ENCODE measurements around the gene SH2D5.
A peak's percentile ranks its signal among the peaks of the same experiment; 100 is the strongest.

Gene SH2D5

GRCh38 chr1:20712215-20712577 lies 20.3 kb downstream of the SH2D5 start:
- Histone ChIP-seq H4K8ac (ENCODE audit: low read depth, low read length) (no peak overlapping the region), H2BK5ac (ENCODE audit: low read depth, low read length, poor library complexity) (no peak overlapping the region), H3K4me2 (ENCODE audit: low read length) (no peak overlapping the region), H3K4me1 (ENCODE audit: control insufficient read depth in 1 of 2, insufficient read depth in 2 of 2, low read length in 2 of 2) (peaks cover 1% of the 10 kb centered on the region in 2 experiments), H2AFZ (ENCODE audit: insufficient read depth, low read length, poor library complexity) (no peak overlapping the region), H3K14ac (ENCODE audit: low read length) (no peak overlapping the region), H3K79me2 (ENCODE audit: control insufficient read depth, insufficient read depth, low read length, poor library complexity) (no peaks in the 10 kb centered on the region), H3K79me1 (ENCODE audit: low read length) (peaks cover under 1% of the 10 kb centered on the region), H3K4me3 (ENCODE audit: low read depth, low read length) (no peak overlapping the region), H4K91ac (ENCODE audit: low read depth, low read length) (no peak overlapping the region), H3K27me3 (ENCODE audit: insufficient read depth, low read length) (no peaks in the 10 kb centered on the region), H3K18ac (ENCODE audit: low read length) (no peak overlapping the region), H3K9ac (ENCODE audit: low read length) (no peak overlapping the region), H2BK12ac (ENCODE audit: low read length) (no peak overlapping the region), H3K27ac (ENCODE audit: low read depth, low read length) (no peak overlapping the region), H2BK120ac (ENCODE audit: insufficient read depth, low read length, poor library complexity) (no peak overlapping the region), H3K23ac (ENCODE audit: low read length) (no peak overlapping the region), H4K12ac (ENCODE audit: low read depth, low read length) (no peak overlapping the region), H3K36me3 (ENCODE audit: control insufficient read depth in 1 of 2, insufficient read depth in 2 of 2, low read length in 2 of 2) (no peaks in the 10 kb centered on the region), H2AK5ac (ENCODE audit: low read length) (no peak overlapping the region), H3K9me3 (ENCODE audit: insufficient read depth, low read depth, low read length) (peaks cover 3% of the 10 kb centered on the region), H3K4ac (ENCODE audit: low read depth, low read length) (no peak overlapping the region)
- no peak for DNase-seq
- WGBS (ENCODE audit: extremely low coverage, insufficient coverage, insufficient read length), result no CpG with 5 or more reads among the region's 6 CpGs

GRCh38 chr1:20711285-20712214 lies 21.0 kb downstream of the SH2D5 start:
- Histone ChIP-seq H3K79me2 (ENCODE audit: control insufficient read depth, insufficient read depth, low read length, poor library complexity) (no peaks in the 10 kb centered on the region), H3K27ac (ENCODE audit: low read depth, low read length) (no peak overlapping the region), H3K79me1 (ENCODE audit: low read length) (no peaks in the 10 kb centered on the region), H3K23ac (ENCODE audit: low read length) (no peak overlapping the region), H3K36me3 (ENCODE audit: control insufficient read depth in 1 of 2, insufficient read depth in 2 of 2, low read length in 2 of 2) (no peaks in the 10 kb centered on the region), H3K4me2 (ENCODE audit: low read length) (no peak overlapping the region), H3K27me3 (ENCODE audit: insufficient read depth, low read length) (no peaks in the 10 kb centered on the region), H4K12ac (ENCODE audit: low read depth, low read length) (no peak overlapping the region), H3K18ac (ENCODE audit: low read length) (no peak overlapping the region), H3K4me1 (ENCODE audit: control insufficient read depth in 1 of 2, insufficient read depth in 2 of 2, low read length in 2 of 2) (no peaks in the 10 kb centered on the region), H3K4me3 (ENCODE audit: low read depth, low read length) (no peak overlapping the region), H2BK12ac (ENCODE audit: low read length) (no peak overlapping the region), H2AK5ac (ENCODE audit: low read length) (no peak overlapping the region), H3K9ac (ENCODE audit: low read length) (no peak overlapping the region), H2BK5ac (ENCODE audit: low read depth, low read length, poor library complexity) (no peak overlapping the region), H4K91ac (ENCODE audit: low read depth, low read length) (no peak overlapping the region), H3K4ac (ENCODE audit: low read depth, low read length) (no peak overlapping the region), H2AFZ (ENCODE audit: insufficient read depth, low read length, poor library complexity) (no peak overlapping the region), H3K9me3 (ENCODE audit: insufficient read depth, low read depth, low read length) (peaks cover 3% of the 10 kb centered on the region), H3K14ac (ENCODE audit: low read length) (no peak overlapping the region), H2BK120ac (ENCODE audit: insufficient read depth, low read length, poor library complexity) (no peak overlapping the region), H4K8ac (ENCODE audit: low read depth, low read length) (no peak overlapping the region)
- WGBS (ENCODE audit: extremely low coverage, insufficient coverage, insufficient read length), result no CpG with 5 or more reads among the region's 29 CpGs
- DNase-seq, result no peak

GRCh38 chr1:20710469-20711284 lies 21.8 kb downstream of the SH2D5 start:
- Histone ChIP-seq H3K9me3 (ENCODE audit: insufficient read depth, low read depth, low read length) (peaks cover 3% of the 10 kb centered on the region), H3K4me3 (ENCODE audit: low read depth, low read length) (no peak overlapping the region), H2BK5ac (ENCODE audit: low read depth, low read length, poor library complexity) (no peak overlapping the region), H3K79me2 (ENCODE audit: control insufficient read depth, insufficient read depth, low read length, poor library complexity) (no peaks in the 10 kb centered on the region), H4K12ac (ENCODE audit: low read depth, low read length) (no peak overlapping the region), H3K36me3 (ENCODE audit: control insufficient read depth in 1 of 2, insufficient read depth in 2 of 2, low read length in 2 of 2) (no peaks in the 10 kb centered on the region), H3K27me3 (ENCODE audit: insufficient read depth, low read length) (no peaks in the 10 kb centered on the region), H3K14ac (ENCODE audit: low read length) (no peak overlapping the region), H3K27ac (ENCODE audit: low read depth, low read length) (no peak overlapping the region), H3K9ac (ENCODE audit: low read length) (no peak overlapping the region), H4K8ac (ENCODE audit: low read depth, low read length) (no peak overlapping the region), H3K23ac (ENCODE audit: low read length) (no peak overlapping the region), H2AK5ac (ENCODE audit: low read length) (no peak overlapping the region), H2BK12ac (ENCODE audit: low read length) (no peak overlapping the region), H3K4ac (ENCODE audit: low read depth, low read length) (no peak overlapping the region), H2AFZ (ENCODE audit: insufficient read depth, low read length, poor library complexity) (no peak overlapping the region), H4K91ac (ENCODE audit: low read depth, low read length) (no peak overlapping the region), H3K4me1 (ENCODE audit: control insufficient read depth in 1 of 2, insufficient read depth in 2 of 2, low read length in 2 of 2) (no peaks in the 10 kb centered on the region), H3K79me1 (ENCODE audit: low read length) (no peaks in the 10 kb centered on the region), H3K4me2 (ENCODE audit: low read length) (no peak overlapping the region), H2BK120ac (ENCODE audit: insufficient read depth, low read length, poor library complexity) (no peak overlapping the region), H3K18ac (ENCODE audit: low read length) (no peak overlapping the region)
- DNase-seq, result peak in 1 of 2 donors; percentile 29
- WGBS (ENCODE audit: extremely low coverage, insufficient coverage, insufficient read length), result no CpG with 5 or more reads among the region's 18 CpGs

GRCh38 chr1:20709868-20710267 lies 22.6 kb downstream of the SH2D5 start:
- Histone ChIP-seq H3K23ac (ENCODE audit: low read length) (no peak overlapping the region), H3K14ac (ENCODE audit: low read length) (no peak overlapping the region), H3K4me3 (ENCODE audit: low read depth, low read length) (no peak overlapping the region), H4K12ac (ENCODE audit: low read depth, low read length) (no peak overlapping the region), H3K4me2 (ENCODE audit: low read length) (no peak overlapping the region), H3K9me3 (ENCODE audit: insufficient read depth, low read depth, low read length) (peaks cover 3% of the 10 kb centered on the region), H3K4ac (ENCODE audit: low read depth, low read length) (no peak overlapping the region), H3K36me3 (ENCODE audit: control insufficient read depth in 1 of 2, insufficient read depth in 2 of 2, low read length in 2 of 2) (no peaks in the 10 kb centered on the region), H2BK120ac (ENCODE audit: insufficient read depth, low read length, poor library complexity) (no peak overlapping the region), H2AFZ (ENCODE audit: insufficient read depth, low read length, poor library complexity) (no peak overlapping the region), H3K27ac (ENCODE audit: low read depth, low read length) (no peak overlapping the region), H3K4me1 (ENCODE audit: control insufficient read depth in 1 of 2, insufficient read depth in 2 of 2, low read length in 2 of 2) (no peaks in the 10 kb centered on the region), H3K79me2 (ENCODE audit: control insufficient read depth, insufficient read depth, low read length, poor library complexity) (no peaks in the 10 kb centered on the region), H3K18ac (ENCODE audit: low read length) (no peak overlapping the region), H2BK5ac (ENCODE audit: low read depth, low read length, poor library complexity) (no peak overlapping the region), H4K91ac (ENCODE audit: low read depth, low read length) (no peak overlapping the region), H4K8ac (ENCODE audit: low read depth, low read length) (no peak overlapping the region), H3K27me3 (ENCODE audit: insufficient read depth, low read length) (no peaks in the 10 kb centered on the region), H2BK12ac (ENCODE audit: low read length) (no peak overlapping the region), H3K79me1 (ENCODE audit: low read length) (no peaks in the 10 kb centered on the region), H3K9ac (ENCODE audit: low read length) (no peak overlapping the region), H2AK5ac (ENCODE audit: low read length) (no peak overlapping the region)
- no CpG with 5 or more reads among the region's 3 CpGs for WGBS (ENCODE audit: extremely low coverage, insufficient coverage, insufficient read length)
- no peak for DNase-seq
